K562 (cell line): ENCODE data around the gene ZNF565. TPM values are rescaled to one million over a fixed set of nuclear protein-coding genes. Genes with fewer than 3 reads are reported as not detected.

Experiments
- ADNP ChIP-seq: fragments of 200-800 bp; sonication (Bioruptor generic); IDR thresholded peaks from 2 replicates; pipeline ENCODE4 v1.6.1; 2016; ENCODE audit warnings: missing genetic modification characterization, missing compliant biosample characterization
- ARID4B ChIP-seq: sonication (generic); formaldehyde crosslinking; IDR thresholded peaks from 2 replicates; pipeline ENCODE4 v1.8.0; 2022; ENCODE audit warnings: mild to moderate bottlenecking, missing genetic modification reagents
- ARNT ChIP-seq, 2 experiments: fragments of 450-650 bp; IDR thresholded peaks; 2 replicates each; pipeline ENCODE4 v1.6.1; 2016; ENCODE audit warnings: mild to moderate bottlenecking in 1 of 2
- ATF2 ChIP-seq: sonication (generic); formaldehyde crosslinking; IDR thresholded peaks from 2 replicates; pipeline ENCODE4 v1.8.1; 2022; ENCODE audit warnings: missing genetic modification reagents
- BMI1 ChIP-seq: fragments of 150-350 bp; IDR thresholded peaks from 2 replicates; pipeline ENCODE4 v1.6.1; 2014; ENCODE audit warnings: low read length
- CBX1 ChIP-seq: sonication (generic); IDR thresholded peaks from 2 replicates; pipeline ENCODE4 v1.6.1; 2016; ENCODE audit warnings: antibody characterized with exemption, low read depth, mild to moderate bottlenecking
- E2F6 ChIP-seq, 2 experiments: IDR thresholded peaks; 2 replicates each; pipeline ENCODE4 v1.6.1; 2011; ENCODE audit warnings: borderline replicate concordance in 1 of 2, control low read depth in 1 of 2, low read depth in 1 of 2, low read length in 1 of 2, mild to moderate bottlenecking in 1 of 2, mixed read lengths in 1 of 2, moderate library complexity in 1 of 2; ENCODE audit not compliant: insufficient read depth in 1 of 2, insufficient read length in 1 of 2, poor library complexity in 1 of 2, severe bottlenecking in 1 of 2; ENCODE audit errors: extremely low read depth in 1 of 2
- KLF6 ChIP-seq: fragments of 250-450 bp; sonication (Bioruptor Pico); IDR thresholded peaks from 2 replicates; pipeline ENCODE4 v1.4.0; 2020; ENCODE audit warnings: mild to moderate bottlenecking, moderate library complexity, borderline replicate concordance
- MEF2D ChIP-seq: conservative IDR thresholded peaks from 2 replicates; pipeline ENCODE4 v1.6.1; 2016; ENCODE audit warnings: low read depth, missing genetic modification characterization, missing compliant biosample characterization
- NBN ChIP-seq: fragments of 450-650 bp; IDR thresholded peaks from 2 replicates; pipeline ENCODE4 v1.6.1; 2016; ENCODE audit warnings: low read depth, mild to moderate bottlenecking
- SMAD4 ChIP-seq: fragments of 250-450 bp; sonication (Bioruptor Pico); conservative IDR thresholded peaks from 2 replicates; pipeline ENCODE4 v1.8.0; 2021; ENCODE audit warnings: inconsistent platforms, mild to moderate bottlenecking, moderate library complexity
- SMARCA5 ChIP-seq: fragments of 450-650 bp; IDR thresholded peaks from 2 replicates; pipeline ENCODE4 v1.6.1; 2016
- SPI1 ChIP-seq: IDR thresholded peaks from 2 replicates; pipeline ENCODE4 v1.6.1; 2011; ENCODE audit warnings: low read depth, low read length, control low read depth, borderline replicate concordance
- SREBF2 ChIP-seq: sonication (generic); formaldehyde crosslinking; IDR thresholded peaks from 2 replicates; pipeline ENCODE4 v1.4.0; 2020; ENCODE audit warnings: mild to moderate bottlenecking, missing genetic modification reagents
- SRSF1 ChIP-seq: fragments of 200-400 bp; formaldehyde crosslinking; IDR thresholded peaks from 2 replicates; pipeline ENCODE4 v1.6.1; 2017; ENCODE audit warnings: mild to moderate bottlenecking, low read depth, low read length, moderate library complexity
- ZBTB12 ChIP-seq: fragments of 250-450 bp; sonication (Bioruptor Pico); IDR thresholded peaks from 2 replicates; pipeline ENCODE4 v1.4.0; 2020
- ZNF354B ChIP-seq: fragments of 250-450 bp; sonication (Bioruptor Pico); IDR thresholded peaks from 2 replicates; pipeline ENCODE4 v1.4.0; 2020
- ZNF57 ChIP-seq: fragments of 450-650 bp; formaldehyde crosslinking; IDR thresholded peaks from 2 replicates; pipeline ENCODE4 v1.4.0; 2020; ENCODE audit warnings: mild to moderate bottlenecking, moderate library complexity
- ZNF764 ChIP-seq: fragments of 250-450 bp; sonication (Bioruptor Pico); IDR thresholded peaks from 2 replicates; pipeline ENCODE4 v1.4.0; 2020; ENCODE audit warnings: low read depth, mild to moderate bottlenecking, moderate library complexity
- polyA plus RNA-seq, 8 experiments: library from polyadenylated mRNA; depleted of rRNA in 4 of 8; stranded (reverse) in 5 of 8; unstranded in 3 of 8; fragments of >200 nt; fragmentation: Nextera tagmentation in 2 of 8; fragmentation: Illumina TruSeq in 1 of 8; extraction: Ambion mirVana in 2 of 8; extraction: Trizol in 1 of 8; gene quantifications; 2 replicates each; pipeline versions ENCODE4 v1.2.1 to v1.2.3, GENCODE V29; 2011 to 2014; ENCODE audit warnings: inconsistent platforms in 1 of 8, missing spikeins in 1 of 8
- total RNA-seq, 7 experiments: library from RNA; depleted of rRNA in 6 of 7; stranded (reverse); fragments of >200 nt in 6 of 7; fragmentation: Illumina TruSeq in 2 of 7; extraction: Trizol in 2 of 7; gene quantifications; 2 replicates each; pipeline versions ENCODE4 v1.2.1 to v1.2.3, GENCODE V29; 2011 to 2021; ENCODE audit warnings: low replicate concordance in 1 of 7

The ZNF565 gene
- total and polyA plus RNA-seq, 9 of the 15 experiments (the other 6 are each of a cell fraction or from before 2014, with no cell fraction given) = 1.3 to 3.2 (median 2.6) TPM

- no peak; the same call in 1 of the 2 replicates for TF ChIP-seq ARID4B (CRISPR knock-in tag)
- no peak for TF ChIP-seq ZNF57
- TF ChIP-seq SPI1 = no peak
- no peak for TF ChIP-seq SREBF2 (CRISPR knock-in tag)
- TF ChIP-seq SRSF1 = no peak
- TF ChIP-seq BMI1 = no peak
- TF ChIP-seq ZNF764 (CRISPR knock-in tag) = no peak
- TF ChIP-seq SMARCA5 = no peak
- TF ChIP-seq ZBTB12 (CRISPR knock-in tag) = no peak
- no peak for TF ChIP-seq E2F6 (IDR thresholded peaks at IDR 0.05; ENCODE audit: borderline replicate concordance in 1 of 2, extremely low read depth in 1 of 2, insufficient read depth in 1 of 2, insufficient read length in 1 of 2, low read depth in 1 of 2, low read length in 1 of 2, poor library complexity in 1 of 2, severe bottlenecking in 1 of 2)
- TF ChIP-seq ATF2 (CRISPR knock-in tag) = no peak
- peak; percentile 43; the same call in 1 of the 2 replicates for TF ChIP-seq NBN
- TF ChIP-seq SMAD4 (CRISPR knock-in tag) = no peak
- TF ChIP-seq KLF6 (CRISPR knock-in tag) = no peak
- TF ChIP-seq MEF2D (tag) = no peak
- TF ChIP-seq CBX1 = no peak
- TF ChIP-seq ADNP (tag) = no peak
- TF ChIP-seq ARNT (IDR thresholded peaks at IDR 0.05) = no peak
- TF ChIP-seq ZNF354B (CRISPR knock-in tag) = no peak
These were observed 1.0 kb upstream of the ZNF565 start (continued) for GRCh38 chr19:36215276-36216123.
